HG03097 (cell line): ENCODE measurements around the gene CACNG5.

Experiments used
- ATAC-seq: cut with Tn5 transposase; IDR thresholded peaks from one replicate; pipeline ENCODE4 v1.9.1; 2021; ENCODE audit not compliant: unreplicated experiment, low FRiP score

The CACNG5 gene

GRCh38 chr17:66848496-66848895 lies 13.6 kb downstream of the CACNG5 start:
- ATAC-seq, result no peak

- no peak for ATAC-seq
These were observed 14.2 kb downstream of the CACNG5 start for GRCh38 chr17:66849032-66849655.

GRCh38 chr17:66849851-66850580 lies 15.1 kb downstream of the CACNG5 start:
- ATAC-seq, result no peak

GRCh38 chr17:66850692-66851091 lies 15.8 kb downstream of the CACNG5 start:
- ATAC-seq, result no peak

- ATAC-seq, result no peak
These were observed 20.3 kb downstream of the CACNG5 start for GRCh38 chr17:66855204-66855603.

GRCh38 chr17:66858226-66859083 lies 23.5 kb downstream of the CACNG5 start:
- ATAC-seq, result no peak

- no peak for ATAC-seq
These were observed 24.4 kb downstream of the CACNG5 start for GRCh38 chr17:66859353-66859752.

- ATAC-seq, result no peak
These were observed 25.3 kb downstream of the CACNG5 start for GRCh38 chr17:66860204-66860603.

GRCh38 chr17:66863820-66864219 lies 28.9 kb downstream of the CACNG5 start:
- no peak for ATAC-seq

GRCh38 chr17:66865151-66865550 lies 30.2 kb downstream of the CACNG5 start:
- ATAC-seq, result no peak

- ATAC-seq, result no peak
These were observed 39.0 kb downstream of the CACNG5 start for GRCh38 chr17:66873962-66874361.

- no peak for ATAC-seq
These were observed 50.0 kb downstream of the CACNG5 start for GRCh38 chr17:66884931-66885330.

GRCh38 chr17:66885417-66885816 lies 50.5 kb downstream of the CACNG5 start:
- no peak for ATAC-seq

GRCh38 chr17:66889480-66890230 lies 54.7 kb downstream of the CACNG5 start:
- no peak for ATAC-seq

GRCh38 chr17:66892246-66892645 lies 57.3 kb downstream of the CACNG5 start:
- ATAC-seq, result no peak

- ATAC-seq, result no peak
These were observed 58.5 kb downstream of the CACNG5 start for GRCh38 chr17:66893382-66893781.

GRCh38 chr17:66893863-66894262 lies 58.9 kb downstream of the CACNG5 start:
- no peak for ATAC-seq

GRCh38 chr17:66897141-66897540 lies 62.2 kb downstream of the CACNG5 start:
- no peak for ATAC-seq

GRCh38 chr17:66898536-66898935 lies 63.6 kb downstream of the CACNG5 start:
- ATAC-seq, result no peak

GRCh38 chr17:66900126-66901010 lies 65.5 kb downstream of the CACNG5 start:
- no peak for ATAC-seq
